CD4-positive, alpha-beta T cell treated with Interleukin-10 for 1 hour (primary cell): ENCODE data around the gene MZB1.
"Not testable (repeated sequence)": the region's sequence is repeated elsewhere in the genome, so short reads cannot be mapped to it uniquely, and the experiment has no call there.

Experiments
- DNase-seq: peaks from one replicate; pipeline ENCODE4 v3.0.0-alpha.2; 2020

The MZB1 gene

GRCh38 chr5:139391570-139392323, 2.0 kb upstream of the MZB1 start:
- DNase-seq = peak; percentile 16

GRCh38 chr5:139390639-139391569, 1.2 kb upstream of the MZB1 start:
- no peak for DNase-seq

GRCh38 chr5:139388198-139388821, 1.4 kb downstream of the MZB1 start:
- DNase-seq = no peak

GRCh38 chr5:139387611-139388197, 2.0 kb downstream of the MZB1 start:
- DNase-seq = no peak

- DNase-seq = not testable (repeated sequence)
Observed at GRCh38 chr5:139386956-139387355, 2.8 kb downstream of the MZB1 start.

- DNase-seq = no peak
Observed at GRCh38 chr5:139386050-139386438, 3.7 kb downstream of the MZB1 start.

- peak; percentile 42 for DNase-seq
Observed at GRCh38 chr5:139385061-139386049, 4.4 kb downstream of the MZB1 start.

- DNase-seq = no peak
Observed at GRCh38 chr5:139384591-139385051, 5.1 kb downstream of the MZB1 start.

GRCh38 chr5:139383993-139384590, 5.6 kb downstream of the MZB1 start:
- DNase-seq = no peak

- DNase-seq = no peak
Observed at GRCh38 chr5:139383275-139383992, 6.3 kb downstream of the MZB1 start, which contains the start of gene SLC23A1. TSS of gene SLC23A1 (minus strand) at chr5:139383297. CDS start at chr5:139383253, 44 bp downstream.

- DNase-seq = no peak
Observed at GRCh38 chr5:139382807-139383206, 6.9 kb downstream of the MZB1 start.

- no peak for DNase-seq
Observed at GRCh38 chr5:139381837-139382761, 7.6 kb downstream of the MZB1 start.

- DNase-seq = no peak
Observed at GRCh38 chr5:139379626-139380449, 9.9 kb downstream of the MZB1 start.

- no peak for DNase-seq
Observed at GRCh38 chr5:139378941-139379361, 10.8 kb downstream of the MZB1 start.

GRCh38 chr5:139378101-139378825, 11.4 kb downstream of the MZB1 start:
- DNase-seq = no peak

- DNase-seq = no peak
Observed at GRCh38 chr5:139377226-139377625, 12.5 kb downstream of the MZB1 start.

GRCh38 chr5:139376364-139376763, 13.3 kb downstream of the MZB1 start:
- DNase-seq = no peak

GRCh38 chr5:139374909-139375308, 14.8 kb downstream of the MZB1 start:
- no peak for DNase-seq
